Neuronal stem cell (in vitro differentiated cells): Measurements from ENCODE around the gene STARD10.

Experiments used
- DNase-seq: peaks from one replicate; pipeline ENCODE4 v3.0.0-alpha.2; 2013; ENCODE audit warnings: low spot score
- H2AFZ ChIP-seq: one replicate; pipeline ENCODE4 v1.6.1; 2013; ENCODE audit warnings: mild to moderate bottlenecking, low read length, inconsistent platforms
- H2AK5ac ChIP-seq: 2 replicates; pipeline ENCODE4 v1.6.1; 2013; ENCODE audit warnings: low read depth, mild to moderate bottlenecking, inconsistent platforms, low read length, moderate library complexity, mixed read lengths
- H2BK120ac ChIP-seq: 2 replicates; pipeline ENCODE4 v1.6.1; 2013; ENCODE audit warnings: low read depth, mild to moderate bottlenecking, inconsistent platforms, low read length, moderate library complexity, mixed read lengths
- H2BK12ac ChIP-seq: one replicate; pipeline ENCODE4 v1.6.1; 2013; ENCODE audit warnings: low read length, inconsistent platforms
- H2BK15ac ChIP-seq: 2 replicates; pipeline ENCODE4 v1.6.1; 2013; ENCODE audit warnings: mild to moderate bottlenecking, low read length, inconsistent platforms, mixed read lengths
- H2BK5ac ChIP-seq: one replicate; pipeline ENCODE4 v1.6.1; 2013; ENCODE audit warnings: inconsistent platforms, mild to moderate bottlenecking, low read length, moderate library complexity
- H3K14ac ChIP-seq: one replicate; pipeline ENCODE4 v1.6.1; 2013; ENCODE audit warnings: low read length, inconsistent platforms
- H3K18ac ChIP-seq: 2 replicates; pipeline ENCODE4 v1.6.1; 2013; ENCODE audit warnings: low read length, inconsistent platforms
- H3K23ac ChIP-seq: 2 replicates; pipeline ENCODE4 v1.6.1; 2013; ENCODE audit warnings: low read depth, mild to moderate bottlenecking, mixed read lengths, low read length, inconsistent platforms; ENCODE audit not compliant: poor library complexity
- H3K27ac ChIP-seq: replicated peaks from 3 replicates; pipeline ENCODE4 v1.5.1; 2013; ENCODE audit warnings: low read length, inconsistent platforms
- H3K27me3 ChIP-seq, 3 experiments: 2 replicates each; pipeline ENCODE4 v1.6.1; 2013; ENCODE audit warnings: low read length in 3 of 3, mild to moderate bottlenecking in 2 of 3, inconsistent platforms in 1 of 3, low read depth in 1 of 3, mixed read lengths in 1 of 3, moderate library complexity in 1 of 3; ENCODE audit not compliant: control insufficient read depth in 3 of 3, insufficient read depth in 3 of 3
- H3K36me3 ChIP-seq, 2 donors: replicated peaks in 1 of 2; 2 replicates each; pipeline ENCODE4 v1.6.1; 2013; ENCODE audit warnings: low read length in 2 of 2; ENCODE audit not compliant: control insufficient read depth in 2 of 2, insufficient read depth in 2 of 2
- H3K4ac ChIP-seq: 2 replicates; pipeline ENCODE4 v1.6.1; 2013; ENCODE audit warnings: inconsistent platforms, mild to moderate bottlenecking, low read length, moderate library complexity
- H3K4me1 ChIP-seq, 2 donors: 1 replicate in 1 of 2; 2 replicates in 1 of 2; pipeline ENCODE4 v1.6.1; 2013; ENCODE audit warnings: low read length in 2 of 2, low read depth in 1 of 2; ENCODE audit not compliant: control insufficient read depth in 2 of 2, insufficient read depth in 1 of 2
- H3K4me2 ChIP-seq: one replicate; pipeline ENCODE4 v1.6.1; 2013; ENCODE audit warnings: mild to moderate bottlenecking, low read length, inconsistent platforms; ENCODE audit not compliant: insufficient read depth, poor library complexity, severe bottlenecking
- H3K4me3 ChIP-seq, 2 donors: 2 replicates each; pipeline ENCODE4 v1.5.1; 2013; ENCODE audit warnings: low read length in 2 of 2, mild to moderate bottlenecking in 2 of 2, inconsistent platforms in 1 of 2, moderate library complexity in 1 of 2
- H3K79me1 ChIP-seq: one replicate; pipeline ENCODE4 v1.6.1; 2013; ENCODE audit warnings: low read depth, mild to moderate bottlenecking, inconsistent platforms, low read length, moderate library complexity
- H3K9ac ChIP-seq: one replicate; pipeline ENCODE4 v1.6.1; 2013; ENCODE audit warnings: mild to moderate bottlenecking, low read depth, low read length, inconsistent platforms; ENCODE audit not compliant: poor library complexity
- H3K9me3 ChIP-seq, 2 donors: replicated peaks in 1 of 2; 2 replicates each; pipeline versions ENCODE3 to v1.6.1; 2013; ENCODE audit warnings: low read length in 2 of 2, mild to moderate bottlenecking in 2 of 2, inconsistent platforms in 1 of 2, low read depth in 1 of 2, mixed read lengths in 1 of 2, moderate library complexity in 1 of 2; ENCODE audit not compliant: control insufficient read depth in 2 of 2, insufficient read depth in 1 of 2
- H4K8ac ChIP-seq: one replicate; pipeline ENCODE4 v1.6.1; 2013; ENCODE audit warnings: low read depth, mild to moderate bottlenecking, inconsistent platforms, low read length, moderate library complexity
- H4K91ac ChIP-seq: one replicate; pipeline ENCODE4 v1.6.1; 2013; ENCODE audit warnings: low read length, low read depth, mild to moderate bottlenecking, inconsistent platforms; ENCODE audit not compliant: poor library complexity
- WGBS, 2 donors: extraction: QIAGEN DNeasy Blood & Tissue Kit; methylation state at CpG; one replicate each; pipeline ENCODE4 v1.1.7; 2013; ENCODE audit warnings: missing lambda C conversion rate in 2 of 2, mixed read lengths in 1 of 2; ENCODE audit not compliant: insufficient read length in 2 of 2, insufficient replicate concordance in 1 of 2; ENCODE audit errors: extremely low coverage in 2 of 2; 5-methylcytosine and 5-hydroxymethylcytosine counted together

The STARD10 gene

GRCh38 chr11:72741429-72741833, 52.4 kb downstream of the STARD10 start:
- no peak overlapping the region for H3K4ac ChIP-seq

GRCh38 chr11:72740562-72741428, 53.1 kb downstream of the STARD10 start:
- WGBS, 2 donors, result no CpG with 5 or more reads among the region's 10 CpGs

More at GRCh38 chr11:72741429-72741833, 52.4 kb downstream of the STARD10 start:
- peak overlapping the region; percentile 49 for H3K23ac ChIP-seq
- H3K27ac ChIP-seq, result no peak overlapping the region
- H3K9me3 ChIP-seq, result no peaks in the 10 kb centered on the region
- no peaks in the 10 kb centered on the region for H3K36me3 ChIP-seq
- peak overlapping the region in 1 of 2 donors; percentile 31 for H3K4me3 ChIP-seq
- H2AFZ ChIP-seq, result peak overlapping the region; percentile 85
- H2BK12ac ChIP-seq, result no peak overlapping the region
- peaks cover 6 to 11% of the 10 kb centered on the region in 2 donors for H3K4me1 ChIP-seq
- no CpG with 5 or more reads among the region's 8 CpGs for WGBS, 2 donors
- no peak overlapping the region for H2BK120ac ChIP-seq
- DNase-seq, result no peak
- H3K14ac ChIP-seq, result peak overlapping the region; percentile 75
- peak overlapping the region; percentile 24 for H4K8ac ChIP-seq
- no peaks in the 10 kb centered on the region for H3K27me3 ChIP-seq
- peak overlapping the region; percentile 60 for H2AK5ac ChIP-seq
- no peak overlapping the region for H3K4me2 ChIP-seq
- H3K18ac ChIP-seq, result peak overlapping the region; percentile 77
- peaks cover 7% of the 10 kb centered on the region for H3K79me1 ChIP-seq
- H2BK15ac ChIP-seq, result peak overlapping the region; percentile 31
- H2BK5ac ChIP-seq, result peak overlapping the region; percentile 46
- H3K9ac ChIP-seq, result no peak overlapping the region
- peak overlapping the region; percentile 75 for H4K91ac ChIP-seq

GRCh38 chr11:72740060-72740424, 53.8 kb downstream of the STARD10 start:
- DNase-seq, result no peak
- H2BK15ac ChIP-seq, result no peak overlapping the region
- H2AFZ ChIP-seq, result no peak overlapping the region
- H3K79me1 ChIP-seq, result peaks cover 7% of the 10 kb centered on the region
- H3K18ac ChIP-seq, result no peak overlapping the region
- H3K4me1 ChIP-seq, result peaks cover 10 to 14% of the 10 kb centered on the region in 2 donors
- no peaks in the 10 kb centered on the region for H3K27me3 ChIP-seq
- no peak overlapping the region for H3K14ac ChIP-seq
- no peak overlapping the region for H3K9ac ChIP-seq
- H2BK120ac ChIP-seq, result no peak overlapping the region
- no peak overlapping the region for H3K23ac ChIP-seq
- no peak overlapping the region for H3K4ac ChIP-seq
- no peak overlapping the region for H2BK5ac ChIP-seq
- no peak overlapping the region for H2AK5ac ChIP-seq
- H3K27ac ChIP-seq, result no peak overlapping the region
- H3K4me3 ChIP-seq, result no peak overlapping the region
- no CpG with 5 or more reads among the region's 2 CpGs for WGBS, 2 donors
- no peaks in the 10 kb centered on the region for H3K9me3 ChIP-seq
- no peak overlapping the region for H2BK12ac ChIP-seq
- H3K4me2 ChIP-seq, result no peak overlapping the region
- H3K36me3 ChIP-seq, result no peaks in the 10 kb centered on the region
- no peak overlapping the region for H4K8ac ChIP-seq
- H4K91ac ChIP-seq, result no peak overlapping the region

More at GRCh38 chr11:72740562-72741428, 53.1 kb downstream of the STARD10 start:
- H3K4me3 ChIP-seq, result peak overlapping the region in 1 of 2 donors; percentile 31
- peaks cover 7% of the 10 kb centered on the region for H3K79me1 ChIP-seq
- no peak for DNase-seq
- H3K4me2 ChIP-seq, result no peak overlapping the region
- H3K4me1 ChIP-seq, result peaks cover 9 to 13% of the 10 kb centered on the region in 2 donors
- H2BK12ac ChIP-seq, result no peak overlapping the region
- peak overlapping the region; percentile 77 for H3K18ac ChIP-seq
- H3K23ac ChIP-seq, result no peak overlapping the region
- no peak overlapping the region for H4K91ac ChIP-seq
- no peak overlapping the region for H2BK120ac ChIP-seq
- peak overlapping the region; percentile 46 for H2BK5ac ChIP-seq
- no peak overlapping the region for H3K4ac ChIP-seq
- no peak overlapping the region for H4K8ac ChIP-seq
- no peaks in the 10 kb centered on the region for H3K9me3 ChIP-seq
- peak overlapping the region; percentile 85 for H2AFZ ChIP-seq
- H3K27me3 ChIP-seq, result no peaks in the 10 kb centered on the region
- peak overlapping the region; percentile 75 for H3K14ac ChIP-seq
- no peak overlapping the region for H3K27ac ChIP-seq
- H2AK5ac ChIP-seq, result peak overlapping the region; percentile 60
- H3K36me3 ChIP-seq, result no peaks in the 10 kb centered on the region
- peak overlapping the region; percentile 31 for H2BK15ac ChIP-seq
- peak overlapping the region; percentile 33 for H3K9ac ChIP-seq

GRCh38 chr11:72739240-72740059, 54.4 kb downstream of the STARD10 start:
- Histone ChIP-seq H3K27me3 (no peaks in the 10 kb centered on the region), H3K79me1 (peaks cover 7% of the 10 kb centered on the region), H3K4ac (no peak overlapping the region), H2AFZ (no peak overlapping the region), H3K4me2 (no peak overlapping the region), H3K14ac (peak overlapping the region; percentile 85), H3K23ac (peak overlapping the region; percentile 52), H2BK12ac (no peak overlapping the region), H3K9me3 (no peaks in the 10 kb centered on the region), H3K4me3 (no peak overlapping the region), H4K91ac (no peak overlapping the region), H4K8ac (no peak overlapping the region), H2BK5ac (no peak overlapping the region), H3K9ac (no peak overlapping the region), H3K36me3 (no peaks in the 10 kb centered on the region), H2AK5ac (peak overlapping the region; percentile 51), H3K27ac (no peak overlapping the region), H3K4me1 (peaks cover 10 to 14% of the 10 kb centered on the region in 2 donors), H3K18ac (no peak overlapping the region), H2BK120ac (no peak overlapping the region), H2BK15ac (no peak overlapping the region)
- no CpG with 5 or more reads among the region's 10 CpGs for WGBS, 2 donors
- DNase-seq, result no peak
